Measurements from ENCODE around the gene MMP3.

The MMP3 gene

GRCh38 chr11:102833731-102834130, 9.7 kb downstream of the MMP3 start:
- TF ChIP-seq CTCF (IDR thresholded peaks at IDR 0.05; ENCODE audit: insufficient read depth, low read depth, low read length, missing control alignments) = no peak
- no peak overlapping the region for H3K4me3 ChIP-seq (ENCODE audit: low read length)
- DNase-seq (ENCODE audit: low read depth) = peak; percentile 71

GRCh38 chr11:102832612-102833011, 10.8 kb downstream of the MMP3 start:
- H3K4me3 ChIP-seq (ENCODE audit: low read length) = no peak overlapping the region
- TF ChIP-seq CTCF (IDR thresholded peaks at IDR 0.05; ENCODE audit: insufficient read depth, low read depth, low read length, missing control alignments) = no peak
- DNase-seq (ENCODE audit: low read depth) = no peak

GRCh38 chr11:102831489-102832440, 11.6 kb downstream of the MMP3 start:
- TF ChIP-seq CTCF (IDR thresholded peaks at IDR 0.05; ENCODE audit: insufficient read depth, low read depth, low read length, missing control alignments) = peak; percentile 46
- peak; percentile 51 for DNase-seq (ENCODE audit: low read depth)

GRCh38 chr11:102831128-102831488, 12.3 kb downstream of the MMP3 start:
- DNase-seq (ENCODE audit: low read depth) = no peak
- H3K4me3 ChIP-seq (ENCODE audit: low read length) = no peak overlapping the region
- no peak for TF ChIP-seq CTCF (IDR thresholded peaks at IDR 0.05; ENCODE audit: insufficient read depth, low read depth, low read length, missing control alignments)

More at GRCh38 chr11:102831489-102832440, 11.6 kb downstream of the MMP3 start:
- no peak overlapping the region for H3K4me3 ChIP-seq (ENCODE audit: low read length)

- no peak overlapping the region for H3K4me3 ChIP-seq (ENCODE audit: low read length)
- peak; percentile 86 for DNase-seq (ENCODE audit: low read depth)
- TF ChIP-seq CTCF (IDR thresholded peaks at IDR 0.05; ENCODE audit: insufficient read depth, low read depth, low read length, missing control alignments) = no peak
These were observed 13.2 kb downstream of the MMP3 start for GRCh38 chr11:102830001-102830727.

GRCh38 chr11:102829316-102830000, 14.0 kb downstream of the MMP3 start:
- TF ChIP-seq CTCF (IDR thresholded peaks at IDR 0.05; ENCODE audit: insufficient read depth, low read depth, low read length, missing control alignments) = no peak
- DNase-seq (ENCODE audit: low read depth) = peak; percentile 79

More at GRCh38 chr11:102829316-102830000, 14.0 kb downstream of the MMP3 start:
- H3K4me3 ChIP-seq (ENCODE audit: low read length) = no peak overlapping the region

Measured in epithelial cell of esophagus (primary cell).